ENCODE data around the gene SLAMF1.

DNA sequence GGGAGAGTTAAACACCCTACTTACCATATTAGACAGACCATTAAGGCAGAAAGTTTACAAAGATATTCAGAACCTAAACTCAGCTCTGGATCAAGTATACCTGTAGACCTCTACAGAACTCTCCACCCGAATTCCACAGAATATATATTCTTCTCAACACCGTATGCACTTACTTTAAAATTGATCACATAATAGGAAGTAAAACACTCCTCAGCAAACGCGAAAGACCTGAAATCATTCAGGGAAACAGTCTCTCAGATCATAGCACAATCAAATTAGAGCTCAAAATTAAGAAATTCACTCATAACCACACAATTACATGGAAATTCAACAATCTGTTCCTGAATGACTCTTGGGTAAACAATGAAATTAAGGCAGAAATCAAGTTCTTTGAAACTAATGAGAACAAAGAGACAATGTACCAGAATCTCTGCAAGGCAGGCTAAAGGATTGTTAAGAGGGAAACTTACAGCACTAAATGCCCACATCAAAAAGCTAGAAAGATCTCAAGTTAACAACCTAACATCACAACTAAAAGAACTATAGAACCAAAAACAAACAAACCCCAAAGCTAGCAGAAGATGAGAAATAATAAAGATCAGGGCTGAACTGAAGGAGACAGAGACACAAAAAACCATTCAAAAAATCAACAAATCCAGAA, 86.7 kb downstream of the SLAMF1 start:
- TF ChIP-seq POLR2A (IDR thresholded peaks at IDR 0.05; ENCODE audit: low read depth, low read length) (no peak), POLR2AphosphoS5 (IDR thresholded peaks at IDR 0.05; ENCODE audit: low read depth, low read length) (no peak), PAX5 (IDR thresholded peaks at IDR 0.05; ENCODE audit: insufficient read depth, low read length, severe bottlenecking) (no peak)

All from GM12891 (cell line).